ENCODE data around the gene ZNF516. TPM values are rescaled to one million over a fixed set of nuclear protein-coding genes. Genes with fewer than 3 reads are reported as not detected.

Gene ZNF516
- total RNA-seq, 1 experiment from 2014 or later: 17.4 TPM

GRCh38 chr18:76407681-76408080 is 87.4 kb downstream of the ZNF516 start:
- Histone ChIP-seq H3K27me3 (replicated peaks) (no peaks in the 10 kb centered on the region), H3K4me3 (no peak overlapping the region), H3K27ac (no peak overlapping the region), H3K4me1 (replicated peaks) (peaks cover 27% of the 10 kb centered on the region), H3K9me3 (replicated peaks) (no peaks in the 10 kb centered on the region), H3K36me3 (peaks cover 14% of the 10 kb centered on the region)
- no peak for DNase-seq (ENCODE audit: low read depth in 1 of 2, low spot score in 2 of 2)

- Histone ChIP-seq H3K36me3 (peaks cover 20% of the 10 kb centered on the region), H3K27ac (no peak overlapping the region), H3K9me3 (replicated peaks) (no peaks in the 10 kb centered on the region), H3K27me3 (replicated peaks) (no peaks in the 10 kb centered on the region), H3K4me1 (replicated peaks) (peaks cover 19% of the 10 kb centered on the region), H3K4me3 (no peak overlapping the region)
- DNase-seq (ENCODE audit: low read depth in 1 of 2, low spot score in 2 of 2): no peak
Measured at GRCh38 chr18:76406791-76407190, 88.3 kb downstream of the ZNF516 start.

GRCh38 chr18:76405681-76406356 is 89.2 kb downstream of the ZNF516 start:
- DNase-seq (ENCODE audit: low read depth in 1 of 2, low spot score in 2 of 2): peak; percentile 31 to 68
- Histone ChIP-seq H3K27me3 (replicated peaks) (no peaks in the 10 kb centered on the region), H3K4me1 (replicated peaks) (peaks cover 9% of the 10 kb centered on the region), H3K9me3 (replicated peaks) (no peaks in the 10 kb centered on the region), H3K27ac (no peak overlapping the region), H3K4me3 (no peak overlapping the region), H3K36me3 (peaks cover 20% of the 10 kb centered on the region)

GRCh38 chr18:76405280-76405679 is 89.8 kb downstream of the ZNF516 start:
- Histone ChIP-seq H3K36me3 (peaks cover 20% of the 10 kb centered on the region), H3K27ac (no peak overlapping the region), H3K4me1 (replicated peaks) (peaks cover 3% of the 10 kb centered on the region), H3K4me3 (no peak overlapping the region), H3K27me3 (replicated peaks) (no peaks in the 10 kb centered on the region), H3K9me3 (replicated peaks) (no peaks in the 10 kb centered on the region)
- peak in 1 of 2 experiments; percentile 39 for DNase-seq (ENCODE audit: low read depth in 1 of 2, low spot score in 2 of 2)

GRCh38 chr18:76404345-76404831 is 90.7 kb downstream of the ZNF516 start:
- Histone ChIP-seq H3K27me3 (replicated peaks) (no peaks in the 10 kb centered on the region), H3K4me3 (no peak overlapping the region), H3K27ac (no peak overlapping the region), H3K9me3 (replicated peaks) (no peaks in the 10 kb centered on the region), H3K36me3 (peaks cover 18% of the 10 kb centered on the region), H3K4me1 (replicated peaks) (no peaks in the 10 kb centered on the region; the same call in 1 of the 2 replicates)
- peak in 1 of 2 experiments; percentile 1 for DNase-seq (ENCODE audit: low read depth in 1 of 2, low spot score in 2 of 2)

DNA sequence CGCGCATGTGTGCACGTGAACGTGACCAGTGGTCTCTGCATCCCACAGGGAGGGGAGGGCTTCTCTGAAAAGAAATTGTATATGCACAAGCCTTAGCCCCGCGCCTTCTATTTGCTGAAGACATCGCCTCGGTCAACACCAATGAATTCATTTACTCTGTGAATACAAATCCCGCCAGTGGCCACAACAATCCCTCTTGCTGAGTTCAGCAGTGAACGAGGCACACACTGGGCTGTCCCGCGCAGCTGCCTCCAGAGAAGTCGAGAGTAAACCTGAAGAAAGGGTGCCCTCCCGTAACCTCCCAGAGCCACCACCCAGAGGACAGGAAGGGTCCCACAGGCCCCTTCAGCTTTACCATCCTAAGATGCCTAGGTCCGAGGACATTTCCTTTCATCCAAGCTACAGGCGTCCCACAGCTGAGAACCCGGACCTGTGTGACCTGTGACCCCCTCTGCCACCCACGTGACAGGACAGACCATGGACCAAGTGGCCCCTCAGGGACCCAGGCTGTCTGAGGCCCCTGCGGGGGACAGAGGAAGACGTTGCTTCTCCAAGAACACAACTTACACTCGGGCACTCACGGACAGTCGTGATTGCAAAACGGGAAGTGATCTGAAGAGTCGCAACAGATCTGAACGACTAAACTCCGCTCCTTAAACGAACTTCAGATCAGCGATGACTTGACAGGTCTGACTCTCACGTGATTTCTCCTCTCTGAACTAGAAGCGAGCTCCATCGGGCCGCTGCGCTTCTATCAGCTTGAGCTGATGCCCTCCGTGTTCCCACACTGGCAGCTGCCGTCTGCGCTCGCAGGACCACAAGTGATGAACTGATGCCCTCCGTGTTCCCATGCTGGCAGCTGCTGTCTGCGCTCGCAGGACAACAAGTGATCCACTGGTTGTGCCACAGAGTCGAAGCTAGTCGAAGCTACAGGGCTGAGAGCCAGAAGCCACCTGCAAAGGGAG is 92.7 kb downstream of the ZNF516 start:
- peak in 1 of 2 experiments; percentile 28 for DNase-seq (ENCODE audit: low read depth in 1 of 2, low spot score in 2 of 2)
- Histone ChIP-seq H3K9me3 (replicated peaks) (no peaks in the 10 kb centered on the region), H3K27ac (no peak overlapping the region), H3K4me3 (no peak overlapping the region), H3K36me3 (peaks cover 17% of the 10 kb centered on the region), H3K27me3 (replicated peaks) (no peaks in the 10 kb centered on the region), H3K4me1 (replicated peaks) (peaks cover 4% of the 10 kb centered on the region)

DNA sequence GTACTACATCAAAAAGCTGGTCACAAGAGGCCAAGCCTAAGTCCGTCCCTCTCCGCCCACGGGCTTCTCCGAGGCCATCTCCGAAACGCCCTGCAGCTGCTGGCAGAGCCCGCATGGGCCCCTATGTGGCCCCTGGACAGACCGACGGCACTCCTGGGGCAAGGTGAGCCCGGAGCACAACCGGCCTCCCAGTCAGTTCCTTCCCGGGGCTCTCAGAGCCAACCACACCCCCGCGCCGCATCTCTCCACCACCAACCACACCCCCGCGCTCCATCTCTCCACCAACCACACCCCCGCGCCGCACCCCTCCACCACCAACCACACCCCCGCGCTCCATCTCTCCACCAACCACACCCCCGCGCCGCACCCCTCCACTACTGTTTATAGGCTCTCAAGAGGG is 93.5 kb downstream of the ZNF516 start:
- no peaks in the 10 kb centered on the region for H3K9me3 ChIP-seq (replicated peaks)
- peaks cover 4% of the 10 kb centered on the region for H3K4me1 ChIP-seq (replicated peaks)
- no peaks in the 10 kb centered on the region for H3K27me3 ChIP-seq (replicated peaks)
- DNase-seq (ENCODE audit: low read depth in 1 of 2, low spot score in 2 of 2): no peak
- H3K4me3 ChIP-seq: no peak overlapping the region
- H3K27ac ChIP-seq: no peak overlapping the region
- H3K36me3 ChIP-seq: peaks cover 15% of the 10 kb centered on the region

GRCh38 chr18:76399613-76400391 is 95.2 kb downstream of the ZNF516 start:
- Histone ChIP-seq H3K27me3 (replicated peaks) (no peaks in the 10 kb centered on the region), H3K4me3 (no peak overlapping the region), H3K4me1 (replicated peaks) (peaks cover 4% of the 10 kb centered on the region), H3K36me3 (peaks cover 11% of the 10 kb centered on the region; the same call in 1 of the 2 replicates), H3K27ac (no peak overlapping the region), H3K9me3 (replicated peaks) (no peaks in the 10 kb centered on the region)
- no peak for DNase-seq (ENCODE audit: low read depth in 1 of 2, low spot score in 2 of 2)

DNA sequence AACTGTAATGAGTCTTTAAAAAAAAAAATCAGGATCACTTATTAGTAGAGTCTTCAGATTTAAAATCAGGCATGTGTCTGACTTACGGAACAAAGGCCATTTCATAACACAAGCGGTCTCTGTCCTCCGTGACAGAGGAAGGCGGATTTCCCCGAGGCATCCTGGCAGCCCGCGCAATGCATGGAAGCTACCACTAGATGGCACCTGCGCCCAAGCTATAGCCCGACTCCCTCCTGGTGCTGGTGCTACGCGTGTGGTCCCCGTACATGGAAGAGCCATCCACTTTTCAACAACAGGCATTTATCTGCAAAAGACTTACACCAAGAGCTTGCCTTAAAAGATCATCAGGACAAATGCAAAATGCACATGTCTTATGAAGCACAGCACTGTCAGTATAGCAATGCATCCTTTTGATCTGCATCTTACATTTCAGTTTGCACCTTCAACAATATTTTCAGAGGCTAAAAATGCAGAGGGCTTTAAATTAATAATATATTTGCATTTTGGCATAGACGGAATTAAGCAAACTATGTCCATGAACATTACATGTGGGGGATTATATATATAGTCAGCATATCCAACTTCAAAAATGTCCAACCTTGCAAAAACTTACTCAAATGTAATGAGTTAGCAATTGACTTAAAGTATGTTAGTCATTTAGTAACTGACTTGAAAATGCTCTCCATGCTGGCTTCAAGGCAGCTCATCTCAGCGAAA is 96.0 kb downstream of the ZNF516 start:
- DNase-seq (ENCODE audit: low read depth in 1 of 2, low spot score in 2 of 2): peak; percentile 74 to 83
- H3K27me3 ChIP-seq (replicated peaks): no peaks in the 10 kb centered on the region
- peaks cover 6% of the 10 kb centered on the region; the same call in 1 of the 2 replicates for H3K36me3 ChIP-seq
- no peak overlapping the region for H3K27ac ChIP-seq
- H3K4me1 ChIP-seq (replicated peaks): peaks cover 4% of the 10 kb centered on the region
- no peaks in the 10 kb centered on the region for H3K9me3 ChIP-seq (replicated peaks)
- no peak overlapping the region for H3K4me3 ChIP-seq

- Histone ChIP-seq H3K4me1 (replicated peaks) (peaks cover 4% of the 10 kb centered on the region), H3K27ac (no peak overlapping the region), H3K27me3 (replicated peaks) (no peaks in the 10 kb centered on the region), H3K9me3 (replicated peaks) (no peaks in the 10 kb centered on the region), H3K4me3 (no peak overlapping the region), H3K36me3 (peaks cover 6% of the 10 kb centered on the region; the same call in 1 of the 2 replicates)
- DNase-seq (ENCODE audit: low read depth in 1 of 2, low spot score in 2 of 2): no peak
Measured at GRCh38 chr18:76398295-76398694, 96.7 kb downstream of the ZNF516 start.

DNA sequence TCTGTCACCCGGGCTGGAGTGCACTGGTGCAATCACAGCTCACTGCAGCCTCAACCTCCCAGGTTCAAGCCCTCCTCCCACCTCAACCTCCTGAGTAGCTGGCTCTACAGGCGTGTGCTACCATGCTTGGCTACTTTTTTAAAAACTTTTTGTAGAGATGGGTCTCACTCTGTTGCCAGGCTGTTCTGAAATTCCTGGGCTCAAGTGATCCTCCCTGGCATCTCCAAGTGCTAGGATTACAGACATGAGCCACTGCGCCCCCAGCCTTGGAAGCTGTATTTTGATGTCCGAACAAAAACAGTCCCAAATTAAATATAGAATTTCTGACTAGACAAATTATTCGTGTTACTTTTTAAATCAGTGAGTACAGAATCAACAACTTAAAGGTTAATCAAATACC is 97.4 kb downstream of the ZNF516 start:
- H3K36me3 ChIP-seq: peaks cover 6% of the 10 kb centered on the region; the same call in 1 of the 2 replicates
- H3K27me3 ChIP-seq (replicated peaks): no peaks in the 10 kb centered on the region
- H3K4me3 ChIP-seq: no peak overlapping the region
- H3K27ac ChIP-seq: no peak overlapping the region
- H3K4me1 ChIP-seq (replicated peaks): peaks cover 4% of the 10 kb centered on the region
- H3K9me3 ChIP-seq (replicated peaks): no peaks in the 10 kb centered on the region
- no peak for DNase-seq (ENCODE audit: low read depth in 1 of 2, low spot score in 2 of 2)

GRCh38 chr18:76396792-76397191 is 98.2 kb downstream of the ZNF516 start:
- no peaks in the 10 kb centered on the region; the same call in 1 of the 2 replicates for H3K36me3 ChIP-seq
- peaks cover 4% of the 10 kb centered on the region for H3K4me1 ChIP-seq (replicated peaks)

DNA sequence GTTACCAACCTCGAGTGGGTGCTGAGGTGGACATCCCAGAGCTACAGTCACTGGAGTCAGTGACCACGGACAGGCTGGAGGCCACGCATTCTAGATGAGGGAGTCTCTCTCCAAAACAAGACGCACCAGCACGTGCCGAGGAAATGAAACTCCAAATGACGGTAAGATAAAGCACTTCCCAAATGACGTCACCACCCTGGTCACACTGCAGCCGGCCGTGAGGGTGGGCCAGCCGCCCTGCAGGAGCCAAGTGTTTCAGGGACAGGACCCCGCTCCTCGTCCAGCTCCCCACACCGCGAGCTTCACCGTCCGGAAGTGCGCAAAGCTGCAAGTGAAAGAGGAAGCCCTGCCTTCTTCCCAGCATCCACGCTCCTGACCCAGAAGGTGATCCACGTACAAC is 99.4 kb downstream of the ZNF516 start:
- peaks cover 4% of the 10 kb centered on the region for H3K4me1 ChIP-seq (replicated peaks)
- H3K9me3 ChIP-seq (replicated peaks): no peaks in the 10 kb centered on the region
- H3K36me3 ChIP-seq: no peaks in the 10 kb centered on the region; the same call in 1 of the 2 replicates
- no peak overlapping the region for H3K27ac ChIP-seq
- H3K4me3 ChIP-seq: no peak overlapping the region
- no peak for DNase-seq (ENCODE audit: low read depth in 1 of 2, low spot score in 2 of 2)
- H3K27me3 ChIP-seq (replicated peaks): no peaks in the 10 kb centered on the region

More at GRCh38 chr18:76396792-76397191, 98.2 kb downstream of the ZNF516 start:
- DNase-seq (ENCODE audit: low read depth in 1 of 2, low spot score in 2 of 2): no peak
- Histone ChIP-seq H3K27ac (no peak overlapping the region), H3K9me3 (replicated peaks) (no peaks in the 10 kb centered on the region), H3K27me3 (replicated peaks) (no peaks in the 10 kb centered on the region), H3K4me3 (no peak overlapping the region)

All from SJSA1 (cell line).